AG08395 (cell line): ENCODE measurements around the gene NEURL1B.
"Not testable (repeated sequence)": the region's sequence is repeated elsewhere in the genome, so short reads cannot be mapped to it uniquely, and the experiment has no call there.

Experiments
- DNase-seq: peaks from one replicate; pipeline ENCODE4 v3.0.0; 2012; ENCODE audit warnings: mixed read lengths, low spot score

Gene NEURL1B

DNA sequence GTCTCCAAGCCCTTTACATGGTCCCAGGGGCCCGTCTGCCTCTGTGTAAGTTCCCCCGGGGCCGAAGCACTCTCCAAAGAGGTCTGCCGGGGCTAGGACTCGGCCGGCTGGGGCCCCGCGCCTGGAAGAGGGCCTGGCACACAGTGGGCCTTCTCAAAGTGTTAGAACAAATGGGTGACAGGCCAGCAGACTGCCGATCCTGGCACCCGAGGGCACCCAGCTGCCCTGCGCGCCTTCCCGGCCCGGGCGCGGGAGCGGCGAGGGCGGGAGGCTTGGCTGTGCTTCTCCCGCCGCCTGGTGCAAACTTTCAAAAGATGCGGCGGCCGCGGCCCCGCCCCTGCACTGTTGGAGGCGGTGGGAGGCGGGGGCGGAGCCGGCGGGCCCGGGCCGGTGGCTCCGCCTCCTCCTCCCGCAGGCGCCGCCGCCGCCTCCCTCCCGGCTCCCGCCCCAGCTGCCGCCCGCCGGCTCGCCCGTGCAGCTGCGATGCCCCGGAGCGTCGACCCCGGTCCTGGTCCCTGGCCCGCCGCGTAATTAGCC, at the start of gene NEURL1B:
TSS of gene NEURL1B (plus strand) at position 442 of the 537 bp plus-strand sequence. CDS start 144 bp downstream, outside the sequence.
- DNase-seq = peak; percentile 94

- DNase-seq = no peak
Measured at GRCh38 chr5:172591636-172592035, 49.4 kb upstream of the NEURL1B start.

- DNase-seq = no peak
Measured at GRCh38 chr5:172592881-172593280, 48.2 kb upstream of the NEURL1B start.

- DNase-seq = no peak
Measured at GRCh38 chr5:172593306-172593705, 47.8 kb upstream of the NEURL1B start.

DNA sequence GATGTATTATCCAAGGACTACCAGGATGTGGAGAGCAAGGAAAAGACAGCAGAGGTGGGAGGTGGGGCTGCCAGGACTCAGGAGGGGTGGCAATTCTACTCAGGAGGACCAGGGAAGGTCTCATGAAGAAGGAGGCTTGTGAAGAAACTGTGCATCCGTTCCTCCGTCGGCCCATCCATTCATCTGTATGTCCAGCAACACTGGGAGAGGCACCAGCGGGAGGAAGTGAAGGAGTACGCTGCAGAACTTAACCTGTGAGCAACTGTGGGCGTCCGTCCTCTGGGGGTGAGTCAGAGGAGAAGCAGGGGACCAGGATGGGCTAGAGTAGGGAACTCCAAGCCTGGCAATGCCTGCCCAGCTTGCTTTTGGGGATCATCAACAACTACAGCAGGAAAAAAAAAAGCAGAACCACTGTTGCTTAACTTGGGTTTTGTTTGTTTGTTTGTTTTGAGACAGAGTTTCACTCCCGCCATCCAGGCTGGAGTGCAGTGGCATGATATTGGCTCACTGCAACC, 47.3 kb upstream of the NEURL1B start:
- no peak for DNase-seq

- DNase-seq = no peak
Measured at GRCh38 chr5:172594431-172594830, 46.6 kb upstream of the NEURL1B start.

DNA sequence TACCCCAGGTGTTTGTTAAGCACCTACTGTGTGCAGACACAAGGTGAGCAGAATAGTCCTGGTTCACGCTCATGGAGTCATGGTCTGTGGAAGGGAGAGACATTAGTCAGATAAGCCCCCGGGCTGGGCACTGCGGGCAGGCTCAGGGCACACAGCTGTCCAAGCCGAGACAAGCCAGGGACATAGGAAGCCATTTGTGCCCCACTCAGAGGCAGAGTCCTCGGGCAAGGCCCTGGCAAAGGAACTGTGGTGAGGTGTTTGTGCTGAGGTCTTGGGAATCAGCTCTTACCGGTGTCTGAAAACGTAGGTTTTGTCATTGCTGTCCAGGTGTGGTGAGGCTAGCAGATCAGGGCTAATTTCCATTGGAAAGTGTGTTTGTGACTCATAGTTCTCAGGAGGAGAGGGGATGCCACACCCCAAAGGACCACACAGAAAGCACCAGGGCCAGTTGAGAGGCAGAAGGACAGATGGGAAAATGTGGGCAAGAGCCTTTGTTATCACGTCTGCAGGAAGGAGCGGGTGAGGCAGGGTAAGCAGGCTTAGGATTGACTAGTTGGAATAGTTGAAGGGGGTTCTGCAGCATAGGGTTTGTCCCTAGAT, 46.1 kb upstream of the NEURL1B start:
- DNase-seq = no peak

GRCh38 chr5:172595596-172596455, 45.2 kb upstream of the NEURL1B start:
- no peak for DNase-seq

GRCh38 chr5:172596638-172597231, 44.3 kb upstream of the NEURL1B start:
- no peak for DNase-seq

DNA sequence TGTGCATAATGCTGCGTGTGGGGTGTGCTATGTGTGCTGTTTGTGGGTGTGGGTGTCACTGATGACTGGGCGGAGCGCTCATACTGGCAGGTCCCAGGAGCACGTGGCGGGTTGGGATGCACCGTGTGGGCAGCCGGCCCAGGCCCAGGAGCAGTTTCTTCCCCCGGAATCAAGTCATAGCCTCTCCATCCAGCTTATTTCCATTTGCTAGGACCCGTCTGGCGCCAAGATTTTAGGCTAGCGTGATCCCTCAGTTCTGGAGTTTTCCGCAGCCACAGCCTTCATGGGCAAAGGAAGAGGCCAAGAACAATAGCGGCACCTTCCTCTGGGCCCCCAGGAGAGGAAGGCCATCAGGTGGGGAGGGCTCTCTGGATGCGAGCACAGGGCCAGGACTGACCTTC, 43.3 kb upstream of the NEURL1B start:
- no peak for DNase-seq

GRCh38 chr5:172598251-172599203, 42.5 kb upstream of the NEURL1B start:
- no peak for DNase-seq

- DNase-seq = no peak
Measured at GRCh38 chr5:172599204-172599567, 41.9 kb upstream of the NEURL1B start.

GRCh38 chr5:172600571-172600970, 40.5 kb upstream of the NEURL1B start:
- DNase-seq = no peak

DNA sequence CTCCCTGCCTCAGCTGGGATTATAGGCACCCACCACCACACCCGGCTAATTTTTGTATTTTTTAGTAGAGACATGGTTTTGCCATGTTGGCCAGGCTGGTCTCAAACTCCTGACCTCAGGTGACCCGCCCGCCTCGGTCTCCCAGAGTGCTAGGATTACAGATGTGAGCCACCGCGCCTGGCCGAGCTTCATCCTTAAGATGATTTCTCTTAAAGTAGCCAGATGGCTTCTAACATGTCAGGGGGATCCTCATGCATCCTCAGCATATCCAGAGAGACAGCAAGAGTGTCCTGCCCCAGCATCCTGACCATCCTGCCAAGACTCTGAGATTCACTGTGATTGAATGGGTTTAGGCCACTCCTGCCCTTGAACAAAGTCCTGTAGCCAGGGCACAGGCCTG, 39.5 kb upstream of the NEURL1B start:
- DNase-seq = not testable (repeated sequence)

DNA sequence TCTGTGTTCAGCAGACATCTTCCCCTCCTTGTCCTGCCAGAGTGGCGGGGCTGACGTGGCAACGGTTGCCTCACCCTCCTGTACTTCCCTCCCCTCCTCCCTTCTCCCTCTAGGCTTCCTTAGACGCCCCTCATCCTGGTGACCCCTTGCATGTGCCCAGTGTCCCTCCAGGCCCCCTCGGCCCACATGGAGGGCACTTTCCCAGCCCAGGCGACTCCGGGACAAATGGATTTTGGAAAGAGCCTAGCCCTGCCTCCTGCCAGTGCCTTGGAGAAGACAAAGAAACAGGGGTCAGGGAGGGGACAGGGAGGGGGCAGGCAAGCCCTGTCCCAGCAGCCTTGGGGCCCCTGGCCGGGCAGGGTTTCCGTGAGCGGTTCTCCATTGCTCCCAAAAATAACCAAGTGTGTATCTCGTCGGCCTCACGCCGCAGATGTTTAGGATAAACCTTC, 38.3 kb upstream of the NEURL1B start:
- no peak for DNase-seq

DNA sequence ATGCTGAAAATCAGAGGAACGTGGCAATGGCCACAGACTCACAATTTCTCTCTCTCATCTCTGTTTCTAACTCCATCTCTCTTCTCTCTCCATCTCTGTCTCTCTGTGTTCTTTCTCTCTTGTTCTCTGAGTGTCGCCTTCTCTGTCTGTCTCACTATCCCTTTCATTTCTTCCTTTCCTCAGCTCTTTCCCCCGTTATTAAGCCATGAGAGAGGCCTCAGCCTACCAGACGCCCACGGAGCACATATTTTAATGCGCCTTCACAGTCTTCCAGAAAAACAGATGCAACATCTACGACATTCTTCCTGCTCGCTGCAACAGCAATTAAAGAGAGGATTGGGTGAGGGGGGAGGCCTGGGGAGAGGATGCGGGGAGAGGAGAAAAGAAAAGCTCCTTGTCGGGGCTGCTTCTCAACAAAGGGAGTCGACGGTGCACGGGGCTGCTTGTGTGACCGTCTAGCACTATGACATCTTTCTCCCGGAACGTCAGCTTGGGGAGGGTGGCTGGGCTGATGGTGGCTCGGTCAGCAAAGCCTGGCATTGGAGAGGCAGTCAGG, 37.7 kb upstream of the NEURL1B start:
- peak; percentile 11 for DNase-seq

DNA sequence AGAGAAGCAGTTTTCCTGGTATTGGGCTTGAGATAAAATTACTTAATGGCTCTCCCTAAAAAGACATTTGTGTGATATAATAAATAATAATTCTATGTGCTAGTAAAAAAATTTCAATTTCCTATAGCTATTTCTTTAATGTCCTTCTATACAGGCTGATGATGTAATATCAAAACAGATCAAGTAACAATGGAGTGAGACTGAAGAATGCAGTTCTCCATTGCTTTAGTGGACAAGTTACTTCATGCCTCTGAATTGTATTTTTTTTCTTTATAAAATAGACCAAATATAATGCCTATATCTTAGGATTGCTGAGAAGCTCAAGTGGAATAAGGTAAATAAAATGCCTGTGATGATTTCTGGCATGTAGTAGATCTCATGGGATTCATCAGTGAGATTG, 35.6 kb upstream of the NEURL1B start:
- no peak for DNase-seq

DNA sequence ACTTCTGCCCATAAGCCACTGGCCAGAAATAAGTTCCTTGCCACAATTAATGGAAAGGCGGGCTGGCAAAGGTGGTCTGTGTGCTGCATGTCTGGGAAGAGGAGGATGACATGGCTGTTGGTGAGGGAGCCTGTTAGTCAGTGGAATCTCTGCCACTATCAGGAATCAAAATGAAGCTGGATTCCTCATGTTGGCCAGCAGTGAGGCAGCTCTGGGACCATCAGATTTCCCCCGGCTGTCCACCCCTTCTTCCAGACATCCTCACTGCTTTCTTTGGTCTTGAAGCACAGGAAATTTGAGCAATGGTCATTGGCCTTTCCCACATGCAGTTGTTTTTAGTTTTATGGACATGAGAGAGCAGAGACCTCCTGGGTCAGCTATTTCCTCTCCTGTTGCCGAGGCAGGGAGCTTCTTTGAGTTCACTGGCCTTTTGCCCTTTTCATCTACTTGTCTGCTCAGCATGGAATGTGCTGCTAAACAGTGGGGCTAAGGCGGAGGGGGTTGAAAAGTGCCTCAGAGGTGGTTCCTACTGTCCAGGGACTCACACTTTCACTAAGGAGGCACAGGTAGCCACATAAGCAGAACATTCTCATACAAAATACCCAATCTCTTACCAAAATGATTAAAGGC, 34.8 kb upstream of the NEURL1B start:
- DNase-seq = no peak

GRCh38 chr5:172607213-172607793, 33.8 kb upstream of the NEURL1B start:
- DNase-seq = no peak

- no peak for DNase-seq
Measured at GRCh38 chr5:172608773-172609172, 32.3 kb upstream of the NEURL1B start.
